Liver (tissue), 9 donors: ENCODE measurements around the gene PSG5. TPM values are rescaled to one million over a fixed set of nuclear protein-coding genes. Genes with fewer than 3 reads are reported as not detected.
"Not testable (repeated sequence)": the region's sequence is repeated elsewhere in the genome, so short reads cannot be mapped to it uniquely, and the experiment has no call there.

ENCODE experiments used
- DNase-seq: peaks from one replicate; pipeline ENCODE4 v3.0.0-alpha.2; 2017; ENCODE audit warnings: low spot score
- H3K27ac ChIP-seq, 2 donors: one replicate each; pipeline ENCODE4 v1.7.0; 2013; ENCODE audit warnings: inconsistent platforms in 2 of 2, low read length in 2 of 2, control low read depth in 1 of 2, low read depth in 1 of 2, mild to moderate bottlenecking in 1 of 2
- H3K27me3 ChIP-seq, 4 donors: one replicate each; pipeline versions ENCODE4 v1.6.1 to v1.7.0; 2013; ENCODE audit warnings: low read length in 3 of 4, inconsistent platforms in 1 of 4, mild to moderate bottlenecking in 1 of 4, moderate library complexity in 1 of 4; ENCODE audit not compliant: control insufficient read depth in 4 of 4, insufficient read depth in 4 of 4
- H3K36me3 ChIP-seq, 4 donors: one replicate each; pipeline versions ENCODE4 v1.6.1 to v1.7.0; 2013; ENCODE audit warnings: low read length in 3 of 4, mild to moderate bottlenecking in 3 of 4, low read depth in 1 of 4, moderate library complexity in 1 of 4; ENCODE audit not compliant: control insufficient read depth in 4 of 4, insufficient read depth in 3 of 4
- H3K4me1 ChIP-seq, 4 donors: one replicate each; pipeline versions ENCODE4 v1.6.1 to v1.7.0; 2013; ENCODE audit warnings: low read length in 3 of 4, mild to moderate bottlenecking in 3 of 4, moderate library complexity in 1 of 4; ENCODE audit not compliant: control insufficient read depth in 4 of 4, insufficient read depth in 4 of 4
- H3K4me3 ChIP-seq, 3 donors: one replicate each; pipeline versions ENCODE4 v1.6.1 to v1.7.0; 2013; ENCODE audit warnings: low read length in 3 of 3, control low read depth in 1 of 3, low read depth in 1 of 3, mild to moderate bottlenecking in 1 of 3
- H3K9ac ChIP-seq, 2 donors: one replicate each; pipeline ENCODE4 v1.7.0; 2013; ENCODE audit warnings: low read length in 2 of 2, mild to moderate bottlenecking in 2 of 2, moderate library complexity in 2 of 2, control low read depth in 1 of 2, low read depth in 1 of 2
- H3K9me3 ChIP-seq, 4 donors: one replicate each; pipeline versions ENCODE4 v1.6.1 to v1.7.0; 2013; ENCODE audit warnings: low read length in 3 of 4; ENCODE audit not compliant: control insufficient read depth in 4 of 4
- ATF3 ChIP-seq: IDR thresholded peaks from 2 replicates; pipeline ENCODE4 v1.6.1; 2016; ENCODE audit warnings: antibody characterized with exemption
- CTCF ChIP-seq: fragments of 150-350 bp; IDR thresholded peaks from 2 replicates; pipeline ENCODE4 v1.5.1; 2017; ENCODE audit warnings: improper control_type of control experiment, low read depth, low read length; ENCODE audit not compliant: missing input control
- RXRA ChIP-seq, 2 donors: IDR thresholded peaks; 2 replicates each; pipeline ENCODE4 v1.6.1; 2017 to 2018; ENCODE audit warnings: antibody characterized with exemption in 2 of 2, mild to moderate bottlenecking in 1 of 2
- TAF1 ChIP-seq: conservative IDR thresholded peaks from 2 replicates; pipeline ENCODE4 v1.6.1; 2016; ENCODE audit warnings: antibody characterized with exemption, mild to moderate bottlenecking
- YY1 ChIP-seq: IDR thresholded peaks from 2 replicates; pipeline ENCODE4 v1.6.1; 2016; ENCODE audit warnings: antibody characterized with exemption, mild to moderate bottlenecking
- WGBS: extraction: QIAGEN DNeasy Blood & Tissue Kit; methylation state at CpG from one replicate; pipeline ENCODE4 v1.1.7; 2013; 5-methylcytosine and 5-hydroxymethylcytosine counted together
- polyA plus RNA-seq, 2 donors: library from polyadenylated mRNA; stranded (reverse) in 1 of 2; unstranded in 1 of 2; fragments of 200-250 nt in 1 of 2; fragments of >200 nt in 1 of 2; fragmentation: Nextera tagmentation in 1 of 2; extraction: Ambion mirVana in 1 of 2; gene quantifications; one replicate each; pipeline versions ENCODE4 v1.2.1 to v1.2.3, GENCODE V29; 2013 to 2015
- total RNA-seq, 2 donors: library from RNA; depleted of rRNA; stranded (reverse); fragments of >200 nt; gene quantifications; one replicate each; pipeline ENCODE4 v1.2.3, GENCODE V29; 2014
- donor health status: healthy.
- donor health status: healthy.
- donor health status: healthy.
- donor health status: healthy.
- donor health status: healthy.

The PSG5 gene
- total and polyA plus RNA-seq, 4 donors, result not detected

- Histone ChIP-seq H3K9ac (no peak overlapping the region), H3K4me3 (no peak overlapping the region), H3K27me3 (no peaks in the 10 kb centered on the region), H3K9me3 (no peaks in the 10 kb centered on the region), H3K4me1 (no peaks in the 10 kb centered on the region), H3K36me3 (no peaks in the 10 kb centered on the region), H3K27ac (no peak overlapping the region)
- 41% methylated on average over 4 of the region's 4 CpGs for WGBS
- DNase-seq, result no peak
- no peak for TF ChIP-seq YY1
- TF ChIP-seq RXRA (IDR thresholded peaks at IDR 0.05), result no peak
- no peak for TF ChIP-seq ATF3
- no peak for TF ChIP-seq TAF1
Observed at GRCh38 chr19:43207991-43208390, 21.7 kb upstream of the PSG5 start.

GRCh38 chr19:43207174-43207573, 20.8 kb upstream of the PSG5 start:
- WGBS, result 42% methylated on average over 7 of the region's 8 CpGs

GRCh38 chr19:43205471-43206105, 19.3 kb upstream of the PSG5 start, which contains the start of gene PSG4:
Gene PSG4 (minus strand): TSS chr19:43205638. CDS start chr19:43205536, 102 bp downstream.
- 69% methylated on average over 9 of the region's 9 CpGs for WGBS
- not testable (repeated sequence) for H3K27ac ChIP-seq, H3K36me3 ChIP-seq, H3K4me3 ChIP-seq, DNase-seq, H3K4me1 ChIP-seq, H3K27me3 ChIP-seq, H3K9me3 ChIP-seq, H3K9ac ChIP-seq

More at GRCh38 chr19:43207174-43207573, 20.8 kb upstream of the PSG5 start:
- not testable (repeated sequence) for H3K4me1 ChIP-seq, DNase-seq, H3K36me3 ChIP-seq, H3K9me3 ChIP-seq, H3K27ac ChIP-seq, H3K4me3 ChIP-seq, H3K27me3 ChIP-seq, H3K9ac ChIP-seq
- TF ChIP-seq CTCF, result peak; percentile 35

- not testable (repeated sequence) for H3K36me3 ChIP-seq, H3K27me3 ChIP-seq, H3K4me3 ChIP-seq, H3K27ac ChIP-seq, H3K9ac ChIP-seq, H3K9me3 ChIP-seq, H3K4me1 ChIP-seq, DNase-seq
- WGBS, result 94% methylated on average over 7 of the region's 7 CpGs
Observed at GRCh38 chr19:43203611-43204010, 17.3 kb upstream of the PSG5 start.

- H3K36me3 ChIP-seq, DNase-seq, H3K27me3 ChIP-seq, H3K4me3 ChIP-seq, H3K9me3 ChIP-seq, H3K9ac ChIP-seq: not testable (repeated sequence)
- WGBS, result 65% methylated on average over 2 of the region's 2 CpGs
- H3K4me1 ChIP-seq, result peaks cover 3 to 11% (median 9%) of the 10 kb centered on the region in 4 donors
- peak overlapping the region in 1 of 2 donors; percentile 28 for H3K27ac ChIP-seq
Observed at GRCh38 chr19:43201891-43202290, 15.6 kb upstream of the PSG5 start.

- Histone ChIP-seq H3K27ac (peak overlapping the region in 1 of 2 donors; percentile 28), H3K4me1 (peaks cover 3 to 11% (median 9%) of the 10 kb centered on the region in 4 donors)
- not testable (repeated sequence) for H3K36me3 ChIP-seq, H3K9me3 ChIP-seq, H3K27me3 ChIP-seq, H3K4me3 ChIP-seq, H3K9ac ChIP-seq, DNase-seq
- 48% methylated on average over 7 of the region's 7 CpGs for WGBS
Observed at GRCh38 chr19:43201337-43201801, 15.0 kb upstream of the PSG5 start.

GRCh38 chr19:43198686-43199419, 12.5 kb upstream of the PSG5 start:
- not testable (repeated sequence) for H3K4me3 ChIP-seq, H3K9ac ChIP-seq, DNase-seq, H3K9me3 ChIP-seq, H3K36me3 ChIP-seq, H3K27ac ChIP-seq, H3K27me3 ChIP-seq
- H3K4me1 ChIP-seq, result peaks cover 3 to 11% (median 9%) of the 10 kb centered on the region in 4 donors
- 60% methylated on average over 5 of the region's 5 CpGs for WGBS
